HL-60 (cell line): Measurements from ENCODE around the gene ANGPTL8.

Experiments used
- DNase-seq, 2 experiments: peaks; one replicate each; pipeline ENCODE4 v3.0.0-alpha.2; 2010 to 2020; ENCODE audit warnings: low read depth in 1 of 2, low spot score in 1 of 2
- H3K27ac ChIP-seq: fragments of 250-450 bp; sonication (Bioruptor Pico); replicated peaks from 2 replicates; pipeline ENCODE4 v1.5.1; 2020; ENCODE audit warnings: mild to moderate bottlenecking, moderate library complexity
- H3K27me3 ChIP-seq: fragments of 250-450 bp; sonication (Bioruptor Pico); 2 replicates; pipeline ENCODE4 v1.5.1; 2021; ENCODE audit warnings: mild to moderate bottlenecking, moderate library complexity; ENCODE audit not compliant: insufficient read depth, poor library complexity, severe bottlenecking
- H3K4me3 ChIP-seq: replicated peaks from 2 replicates; pipeline ENCODE4 v1.5.1; 2011; ENCODE audit warnings: mild to moderate bottlenecking, control low read depth, low read length; ENCODE audit not compliant: insufficient read depth
- GABPA ChIP-seq: IDR thresholded peaks from 2 replicates; pipeline ENCODE4 v1.6.1; 2012; ENCODE audit warnings: low read depth
- POLR2AphosphoS5 ChIP-seq: IDR thresholded peaks from 2 replicates; pipeline ENCODE4 v1.6.1; 2012; ENCODE audit warnings: low read depth
- SPI1 ChIP-seq: IDR thresholded peaks from 2 replicates; pipeline ENCODE4 v1.6.1; 2012; ENCODE audit warnings: low read depth, mild to moderate bottlenecking, borderline replicate concordance
- TF ChIP-seq, protein P1 (sequence below): IDR thresholded peaks from one replicate; pipeline ENCODE4 v1.5.1; 2011; ENCODE audit warnings: low read length, control low read depth, inconsistent platforms; ENCODE audit not compliant: insufficient read depth
- TF ChIP-seq, protein P2 (sequence below): IDR thresholded peaks from 2 replicates; pipeline ENCODE4 v1.6.1; 2012; ENCODE audit warnings: low read depth; ENCODE audit not compliant: insufficient replicate concordance

ANGPTL8 gene

DNA sequence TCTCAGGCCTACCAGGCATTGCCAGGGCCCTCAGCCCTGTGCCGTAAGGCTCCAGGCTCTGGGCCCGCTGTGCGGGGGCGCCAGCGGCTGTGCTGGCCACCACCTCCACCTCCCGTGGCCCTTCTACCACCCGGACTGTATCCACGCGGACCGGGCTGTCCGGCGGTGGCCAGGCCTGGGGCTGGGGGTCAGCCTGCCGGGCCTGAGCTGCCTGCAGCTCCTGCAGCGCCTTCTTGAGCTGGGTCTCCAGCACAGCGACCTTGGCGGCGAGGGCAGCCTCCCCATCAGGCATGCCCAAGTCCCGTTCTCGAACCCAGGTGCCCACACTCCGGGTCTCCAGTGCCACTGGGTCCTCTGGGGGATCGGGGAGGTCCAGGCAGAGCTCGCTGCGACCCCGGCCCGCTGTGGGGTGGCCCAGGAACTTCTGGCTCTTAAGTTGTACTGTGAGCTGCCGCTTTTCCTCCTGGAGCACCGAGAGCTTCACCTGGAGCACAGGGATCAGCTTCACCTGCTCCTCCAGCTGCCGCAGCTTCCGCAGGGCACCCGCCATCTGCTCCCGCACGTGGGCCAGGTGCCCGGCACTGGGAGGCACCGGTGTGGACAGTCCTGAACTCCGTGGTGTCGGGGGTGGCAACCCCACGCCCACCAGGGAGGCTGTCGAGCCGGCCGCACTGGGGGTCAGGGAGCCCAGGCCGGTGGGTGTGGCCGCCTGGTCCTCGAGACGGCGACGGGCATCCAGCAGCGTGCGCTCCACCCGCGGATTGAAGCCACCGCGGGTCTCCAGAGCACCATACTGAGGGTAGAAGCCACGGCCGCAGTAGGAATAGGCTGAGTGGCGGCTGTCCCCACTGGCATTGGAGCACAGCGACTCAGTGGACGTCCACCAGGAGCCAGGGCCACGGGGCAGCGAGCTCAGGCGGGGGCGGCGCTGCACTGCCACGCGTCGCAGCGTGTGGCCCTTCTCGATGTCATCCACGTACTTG, 46.2 kb upstream of the ANGPTL8 start:
- TF ChIP-seq, protein P1, sequence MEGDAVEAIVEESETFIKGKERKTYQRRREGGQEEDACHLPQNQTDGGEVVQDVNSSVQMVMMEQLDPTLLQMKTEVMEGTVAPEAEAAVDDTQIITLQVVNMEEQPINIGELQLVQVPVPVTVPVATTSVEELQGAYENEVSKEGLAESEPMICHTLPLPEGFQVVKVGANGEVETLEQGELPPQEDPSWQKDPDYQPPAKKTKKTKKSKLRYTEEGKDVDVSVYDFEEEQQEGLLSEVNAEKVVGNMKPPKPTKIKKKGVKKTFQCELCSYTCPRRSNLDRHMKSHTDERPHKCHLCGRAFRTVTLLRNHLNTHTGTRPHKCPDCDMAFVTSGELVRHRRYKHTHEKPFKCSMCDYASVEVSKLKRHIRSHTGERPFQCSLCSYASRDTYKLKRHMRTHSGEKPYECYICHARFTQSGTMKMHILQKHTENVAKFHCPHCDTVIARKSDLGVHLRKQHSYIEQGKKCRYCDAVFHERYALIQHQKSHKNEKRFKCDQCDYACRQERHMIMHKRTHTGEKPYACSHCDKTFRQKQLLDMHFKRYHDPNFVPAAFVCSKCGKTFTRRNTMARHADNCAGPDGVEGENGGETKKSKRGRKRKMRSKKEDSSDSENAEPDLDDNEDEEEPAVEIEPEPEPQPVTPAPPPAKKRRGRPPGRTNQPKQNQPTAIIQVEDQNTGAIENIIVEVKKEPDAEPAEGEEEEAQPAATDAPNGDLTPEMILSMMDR: no peak
- TF ChIP-seq POLR2AphosphoS5 (no peak), SPI1 (no peak), GABPA (no peak)
- TF ChIP-seq, protein P2, sequence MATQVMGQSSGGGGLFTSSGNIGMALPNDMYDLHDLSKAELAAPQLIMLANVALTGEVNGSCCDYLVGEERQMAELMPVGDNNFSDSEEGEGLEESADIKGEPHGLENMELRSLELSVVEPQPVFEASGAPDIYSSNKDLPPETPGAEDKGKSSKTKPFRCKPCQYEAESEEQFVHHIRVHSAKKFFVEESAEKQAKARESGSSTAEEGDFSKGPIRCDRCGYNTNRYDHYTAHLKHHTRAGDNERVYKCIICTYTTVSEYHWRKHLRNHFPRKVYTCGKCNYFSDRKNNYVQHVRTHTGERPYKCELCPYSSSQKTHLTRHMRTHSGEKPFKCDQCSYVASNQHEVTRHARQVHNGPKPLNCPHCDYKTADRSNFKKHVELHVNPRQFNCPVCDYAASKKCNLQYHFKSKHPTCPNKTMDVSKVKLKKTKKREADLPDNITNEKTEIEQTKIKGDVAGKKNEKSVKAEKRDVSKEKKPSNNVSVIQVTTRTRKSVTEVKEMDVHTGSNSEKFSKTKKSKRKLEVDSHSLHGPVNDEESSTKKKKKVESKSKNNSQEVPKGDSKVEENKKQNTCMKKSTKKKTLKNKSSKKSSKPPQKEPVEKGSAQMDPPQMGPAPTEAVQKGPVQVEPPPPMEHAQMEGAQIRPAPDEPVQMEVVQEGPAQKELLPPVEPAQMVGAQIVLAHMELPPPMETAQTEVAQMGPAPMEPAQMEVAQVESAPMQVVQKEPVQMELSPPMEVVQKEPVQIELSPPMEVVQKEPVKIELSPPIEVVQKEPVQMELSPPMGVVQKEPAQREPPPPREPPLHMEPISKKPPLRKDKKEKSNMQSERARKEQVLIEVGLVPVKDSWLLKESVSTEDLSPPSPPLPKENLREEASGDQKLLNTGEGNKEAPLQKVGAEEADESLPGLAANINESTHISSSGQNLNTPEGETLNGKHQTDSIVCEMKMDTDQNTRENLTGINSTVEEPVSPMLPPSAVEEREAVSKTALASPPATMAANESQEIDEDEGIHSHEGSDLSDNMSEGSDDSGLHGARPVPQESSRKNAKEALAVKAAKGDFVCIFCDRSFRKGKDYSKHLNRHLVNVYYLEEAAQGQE: no peak
- Histone ChIP-seq H3K27ac (no peak overlapping the region), H3K27me3 (peaks cover 7% of the 10 kb centered on the region), H3K4me3 (no peak overlapping the region)
- DNase-seq: no peak

DNA sequence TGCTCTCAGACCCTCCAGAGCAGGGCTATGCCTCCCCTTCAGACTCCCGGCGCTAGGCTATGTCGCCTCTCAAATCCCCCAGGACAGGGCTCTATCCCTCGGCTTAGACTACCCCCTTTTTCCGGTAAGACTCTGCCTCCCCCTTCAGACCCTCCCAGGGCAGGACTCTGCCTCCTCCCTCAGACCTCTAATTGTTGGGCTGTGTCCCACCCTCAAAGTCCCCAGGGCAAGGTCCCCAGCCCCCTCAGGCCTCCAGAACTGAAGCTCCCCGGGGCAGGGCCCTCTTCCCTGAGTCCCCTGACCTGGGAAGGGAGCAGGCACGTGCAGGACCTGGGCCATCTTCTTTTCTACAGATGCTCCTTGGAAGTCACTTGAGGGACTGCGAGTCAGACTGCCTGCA, 45.2 kb upstream of the ANGPTL8 start:
- Histone ChIP-seq H3K27me3 (peaks cover 7% of the 10 kb centered on the region), H3K27ac (no peak overlapping the region), H3K4me3 (no peak overlapping the region)
- no peak for DNase-seq
- TF ChIP-seq, protein P1: no peak
- TF ChIP-seq, protein P2: no peak
- no peak for TF ChIP-seq GABPA
- no peak for TF ChIP-seq SPI1
- no peak for TF ChIP-seq POLR2AphosphoS5

DNA sequence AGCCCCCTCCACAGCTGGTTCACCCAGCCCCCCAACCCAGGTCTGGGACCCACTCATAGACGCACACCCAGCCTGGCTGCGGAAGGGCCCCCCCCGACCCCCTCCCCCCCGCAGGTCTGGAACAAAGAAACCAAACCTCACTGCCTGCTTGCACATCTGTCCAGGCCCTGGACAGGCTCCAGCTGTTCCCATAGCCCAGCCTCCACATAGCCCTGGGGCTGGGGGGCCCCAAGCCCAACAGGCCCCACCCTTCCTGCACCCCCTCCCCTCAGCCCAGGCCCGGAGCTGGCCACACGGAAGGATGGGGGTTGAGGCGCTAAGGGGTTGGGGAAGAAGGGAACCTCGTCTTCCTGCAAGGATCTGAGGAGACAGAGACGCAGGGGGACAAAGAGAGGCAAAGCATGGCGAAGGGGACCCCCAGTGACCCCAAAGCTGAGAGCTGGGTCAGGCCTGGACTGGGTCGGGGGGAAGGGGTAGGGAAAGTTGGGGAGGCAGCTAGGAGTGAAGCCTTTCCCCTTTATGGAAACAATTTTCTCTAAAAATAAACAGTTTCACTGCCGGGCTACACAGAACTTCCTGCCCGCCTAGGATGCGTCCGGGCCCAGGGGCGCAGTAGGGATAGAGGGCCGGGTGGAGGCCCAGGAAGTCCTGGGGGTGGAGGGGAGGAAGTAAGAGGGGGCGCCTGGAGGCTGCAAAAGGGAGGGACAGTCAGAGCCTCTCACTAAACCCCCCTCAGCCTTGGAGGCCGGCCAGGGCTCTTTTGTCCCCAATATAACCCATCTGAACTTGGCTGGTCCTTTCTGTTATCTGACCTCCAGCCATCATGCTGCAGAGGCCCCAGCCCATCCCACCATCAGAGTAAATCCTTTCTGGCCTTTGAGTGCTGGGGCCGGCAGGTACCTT, 44.5 kb upstream of the ANGPTL8 start:
- H3K27me3 ChIP-seq: peaks cover 7% of the 10 kb centered on the region
- TF ChIP-seq GABPA: 0 out of 2 replicates have a peak, but pooled peaks have one; percentile 39
- TF ChIP-seq, protein P2: no peak
- no peak for TF ChIP-seq POLR2AphosphoS5
- no peak for DNase-seq
- no peak overlapping the region for H3K27ac ChIP-seq
- no peak overlapping the region for H3K4me3 ChIP-seq
